Naive thymus-derived CD8-positive, alpha-beta T cell (primary cell): ENCODE results near the gene ENTPD2. TPM values are rescaled to one million over a fixed set of nuclear protein-coding genes. Genes with fewer than 3 reads are reported as not detected.

ENCODE experiments used
- ATAC-seq, 2 donors: fragments of 150-1000 bp; cut with Tn5 transposase in 1 of 2; sonication (Bioruptor Pico), chemical (Tn5 transposase) in 1 of 2; 1 replicate in 1 of 2; 2 replicates in 1 of 2; pipeline ENCODE4 v1.10.0; 2021; ENCODE audit warnings: mild to moderate bottlenecking in 2 of 2, moderate library complexity in 2 of 2
- POLR2A ChIA-PET: fragments of 350-600 bp; sonication (Branson Sonifier 250); formaldehyde crosslinking; loops from one replicate; lab custom pipeline; 2021; ENCODE audit warnings: antibody characterized with exemption; lab: Charles Lee
- DNase-seq, 10 donors: peaks; one replicate each; pipeline versions ENCODE4 v3.0.0 to v3.0.0-alpha.2; 2020 to 2022
- H3K27ac Mint-ChIP-seq, 10 donors: one replicate each; pipeline ENCODE4 v1.8.0; 2020 to 2022; ENCODE audit warnings: mild to moderate bottlenecking in 10 of 10, mixed read lengths in 10 of 10, moderate library complexity in 4 of 10, inconsistent platforms in 1 of 10
- H3K27me3 Mint-ChIP-seq, 5 donors: one replicate each; pipeline ENCODE4 v1.8.0; 2021 to 2022; ENCODE audit warnings: mixed read lengths in 5 of 5
- H3K36me3 Mint-ChIP-seq, 3 donors: one replicate each; pipeline ENCODE4 v1.8.0; 2020 to 2022; ENCODE audit warnings: mixed read lengths in 3 of 3, mild to moderate bottlenecking in 2 of 3, inconsistent platforms in 1 of 3
- H3K4me1 Mint-ChIP-seq, 4 donors: one replicate each; pipeline ENCODE4 v1.8.0; 2021 to 2022; ENCODE audit warnings: mixed read lengths in 4 of 4
- H3K4me3 Mint-ChIP-seq, 10 donors: one replicate each; pipeline ENCODE4 v1.8.0; 2020 to 2022; ENCODE audit warnings: mild to moderate bottlenecking in 10 of 10, mixed read lengths in 10 of 10, moderate library complexity in 6 of 10, inconsistent platforms in 1 of 10
- H3K9me3 Mint-ChIP-seq, 9 donors: one replicate each; pipeline ENCODE4 v1.8.0; 2020 to 2022; ENCODE audit warnings: mixed read lengths in 9 of 9, mild to moderate bottlenecking in 3 of 9, inconsistent platforms in 1 of 9, moderate library complexity in 1 of 9
- polyA plus RNA-seq, 3 donors: library from polyadenylated mRNA; unstranded; fragments of 300-500 nt; fragmentation: Illumina TruSeq; gene quantifications; one replicate each; pipeline ENCODE4 v1.2.3, GENCODE V29; 2021
- total RNA-seq, 8 experiments: library from RNA in 2 of 8; stranded (reverse) in 2 of 8; gene quantifications; one replicate each; pipeline ENCODE4 v1.2.3 and lab custom pipeline; 2021 to 2026

Gene ENTPD2
- total and polyA plus RNA-seq, 5 experiments from 2014 or later: not detected

DNA sequence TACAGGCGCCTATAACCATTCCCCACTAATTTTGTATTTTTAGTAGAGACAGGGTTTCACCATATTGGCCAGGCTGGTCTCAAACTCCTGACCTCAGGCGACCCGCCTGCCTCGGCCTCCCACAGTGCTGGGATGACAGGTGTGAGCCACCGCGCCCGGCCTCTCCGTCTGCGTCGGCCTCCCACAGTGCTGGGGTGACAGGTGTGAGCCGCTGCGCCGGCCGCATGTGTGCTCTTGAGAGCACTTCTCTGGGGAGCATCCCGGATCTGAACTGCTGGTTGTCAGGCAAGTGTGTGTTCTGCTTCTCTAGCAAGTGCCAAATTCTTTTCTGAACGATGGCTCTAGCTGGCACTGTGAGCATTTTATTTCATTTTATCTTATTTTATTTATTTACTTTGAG is 3.7 kb upstream of the ENTPD2 start:
- no peaks in the 10 kb centered on the region for H3K9me3 Mint-ChIP-seq
- POLR2A ChIA-PET: no interaction called here
- no peaks in the 10 kb centered on the region for H3K36me3 Mint-ChIP-seq
- peaks cover 0 to 4% (median 0%) of the 10 kb centered on the region in 5 donors for H3K27me3 Mint-ChIP-seq
- H3K4me3 Mint-ChIP-seq: no peak overlapping the region
- no peak for DNase-seq
- H3K4me1 Mint-ChIP-seq: no peaks in the 10 kb centered on the region
- no peak for ATAC-seq
- H3K27ac Mint-ChIP-seq: no peak overlapping the region

DNA sequence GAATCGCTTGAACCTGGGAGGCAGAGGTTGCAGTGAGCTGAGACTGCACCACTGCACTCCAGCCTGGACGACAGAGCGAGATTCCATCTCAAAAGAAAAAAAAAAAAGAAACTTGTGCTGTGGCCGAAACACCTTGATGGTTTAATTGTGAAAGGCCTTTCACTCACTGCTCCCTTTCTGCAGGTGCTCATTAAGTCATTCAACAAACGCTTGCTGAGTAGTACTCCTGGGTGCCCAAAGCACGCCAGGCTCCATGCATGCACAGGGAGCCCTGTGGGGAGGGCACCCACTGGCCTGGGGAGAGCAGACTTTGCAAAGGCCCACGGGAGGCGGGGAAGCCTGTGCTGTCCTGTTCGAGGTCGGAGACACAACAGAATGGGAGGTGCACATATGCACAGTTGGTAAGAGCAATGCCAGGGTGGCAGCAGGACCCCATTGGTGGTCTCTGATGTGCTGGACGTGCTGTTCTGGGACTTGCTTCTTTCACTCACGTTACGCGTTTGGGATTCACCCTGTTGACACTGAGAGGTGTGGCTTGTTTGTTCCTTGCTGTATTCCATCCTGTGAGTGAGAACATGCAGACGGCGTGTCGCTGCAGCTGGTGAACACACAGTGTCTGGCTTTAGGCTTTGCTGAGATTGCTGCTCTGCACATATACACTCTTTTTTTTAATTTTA is 3.0 kb upstream of the ENTPD2 start:
- H3K9me3 Mint-ChIP-seq: no peaks in the 10 kb centered on the region
- H3K27me3 Mint-ChIP-seq: peaks cover 0 to 10% (median 0%) of the 10 kb centered on the region in 5 donors
- no peaks in the 10 kb centered on the region for H3K36me3 Mint-ChIP-seq
- H3K4me1 Mint-ChIP-seq: no peaks in the 10 kb centered on the region
- no peak for DNase-seq
- no peak for ATAC-seq
- POLR2A ChIA-PET: no interaction called here
- H3K4me3 Mint-ChIP-seq: peak overlapping the region in 2 of 10 donors; percentile 2 to 30
- H3K27ac Mint-ChIP-seq: no peak overlapping the region

DNA sequence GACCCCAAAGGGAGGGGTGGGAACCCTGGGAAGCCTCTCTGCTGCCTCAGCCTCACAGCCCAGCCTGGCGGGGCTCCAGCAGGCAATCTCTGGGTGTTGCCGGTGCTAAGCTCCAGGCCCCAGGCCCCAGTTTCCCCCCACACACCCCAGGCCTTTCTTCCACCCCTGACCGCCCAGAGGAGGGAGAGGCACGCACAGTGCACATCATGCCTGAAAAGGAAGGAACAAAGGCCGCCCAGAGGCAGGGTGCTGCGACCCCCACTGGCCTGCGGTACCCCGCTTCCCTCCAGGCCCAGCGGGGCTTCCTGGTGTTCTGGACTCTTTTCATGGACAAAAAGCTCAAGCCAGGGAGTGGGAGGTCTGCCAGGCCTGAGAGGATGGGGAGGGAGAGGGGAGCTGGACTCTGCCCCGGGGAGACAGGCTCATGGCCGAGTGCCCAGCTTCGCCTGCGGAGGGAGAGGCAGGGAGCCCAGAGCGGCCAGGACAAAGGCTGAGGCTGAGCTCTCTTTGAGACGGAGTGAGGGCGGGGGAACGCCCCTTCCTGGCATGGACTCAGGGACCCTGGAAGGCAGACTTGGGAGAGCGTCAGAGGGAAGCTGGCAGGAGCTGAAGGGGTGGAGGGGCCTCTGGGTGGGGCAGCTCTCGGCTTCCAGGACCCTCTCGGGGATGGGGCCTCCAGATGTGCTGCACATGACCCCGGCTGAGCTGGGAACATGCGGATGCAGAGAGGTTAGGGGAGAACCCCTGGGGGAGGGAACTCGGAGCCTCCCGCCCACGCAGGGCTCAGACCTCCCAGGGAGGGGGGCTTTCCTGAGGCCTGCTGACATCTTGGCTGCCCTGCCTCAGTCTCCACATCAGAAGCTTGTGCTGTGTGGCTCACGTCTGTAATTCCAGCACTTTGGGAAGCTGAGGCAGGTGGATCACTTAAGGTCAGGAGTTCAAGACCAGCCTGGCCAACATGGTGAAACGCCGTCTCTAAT is 1.8 kb upstream of the ENTPD2 start:
- no peak overlapping the region for H3K4me3 Mint-ChIP-seq
- ATAC-seq: no peak
- POLR2A ChIA-PET: interaction anchor here (0.8 kb wide), 1 partner anchor 96 kb away, joined by 3 read pairs; no protein-coding TSS in a partner anchor
- H3K27ac Mint-ChIP-seq: no peak overlapping the region
- no peaks in the 10 kb centered on the region for H3K36me3 Mint-ChIP-seq
- H3K4me1 Mint-ChIP-seq: no peaks in the 10 kb centered on the region
- peaks cover 0 to 16% (median under 1%) of the 10 kb centered on the region in 5 donors for H3K27me3 Mint-ChIP-seq
- DNase-seq: no peak
- H3K9me3 Mint-ChIP-seq: no peaks in the 10 kb centered on the region

DNA sequence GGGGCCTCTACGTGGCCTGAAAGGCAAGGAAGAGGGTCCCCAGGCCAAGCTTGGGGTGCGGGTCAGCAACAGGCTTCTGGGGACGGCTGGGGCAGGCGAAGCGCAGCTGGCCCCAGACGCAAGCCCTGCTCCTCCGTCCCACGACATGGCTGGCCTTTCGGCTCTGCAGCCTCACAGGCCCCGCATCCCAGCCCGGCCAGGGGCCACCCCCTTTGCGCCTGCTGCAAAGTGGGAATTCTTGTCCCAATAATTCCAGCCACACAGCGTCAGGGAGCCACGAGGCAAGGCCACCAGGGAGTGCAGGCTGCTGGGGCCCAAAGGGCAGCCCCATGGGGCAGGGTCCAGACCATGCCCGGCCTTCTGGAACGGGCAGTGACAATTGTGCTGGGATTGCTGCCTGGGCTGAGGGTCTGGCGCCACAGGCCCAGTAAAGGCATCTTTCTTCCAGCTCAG is 1.1 kb upstream of the ENTPD2 start:
- H3K27me3 Mint-ChIP-seq: peaks cover 0 to 23% (median 7%) of the 10 kb centered on the region in 5 donors
- H3K4me3 Mint-ChIP-seq: peak overlapping the region in 1 of 10 donors; percentile 33
- DNase-seq (no peak), ATAC-seq (no peak)
- no peaks in the 10 kb centered on the region for H3K36me3 Mint-ChIP-seq
- POLR2A ChIA-PET: interaction anchor here (0.8 kb wide), 1 partner anchor 95 kb away, joined by 3 read pairs; no protein-coding TSS in a partner anchor
- H3K9me3 Mint-ChIP-seq: no peaks in the 10 kb centered on the region
- H3K27ac Mint-ChIP-seq: no peak overlapping the region
- no peaks in the 10 kb centered on the region for H3K4me1 Mint-ChIP-seq

DNA sequence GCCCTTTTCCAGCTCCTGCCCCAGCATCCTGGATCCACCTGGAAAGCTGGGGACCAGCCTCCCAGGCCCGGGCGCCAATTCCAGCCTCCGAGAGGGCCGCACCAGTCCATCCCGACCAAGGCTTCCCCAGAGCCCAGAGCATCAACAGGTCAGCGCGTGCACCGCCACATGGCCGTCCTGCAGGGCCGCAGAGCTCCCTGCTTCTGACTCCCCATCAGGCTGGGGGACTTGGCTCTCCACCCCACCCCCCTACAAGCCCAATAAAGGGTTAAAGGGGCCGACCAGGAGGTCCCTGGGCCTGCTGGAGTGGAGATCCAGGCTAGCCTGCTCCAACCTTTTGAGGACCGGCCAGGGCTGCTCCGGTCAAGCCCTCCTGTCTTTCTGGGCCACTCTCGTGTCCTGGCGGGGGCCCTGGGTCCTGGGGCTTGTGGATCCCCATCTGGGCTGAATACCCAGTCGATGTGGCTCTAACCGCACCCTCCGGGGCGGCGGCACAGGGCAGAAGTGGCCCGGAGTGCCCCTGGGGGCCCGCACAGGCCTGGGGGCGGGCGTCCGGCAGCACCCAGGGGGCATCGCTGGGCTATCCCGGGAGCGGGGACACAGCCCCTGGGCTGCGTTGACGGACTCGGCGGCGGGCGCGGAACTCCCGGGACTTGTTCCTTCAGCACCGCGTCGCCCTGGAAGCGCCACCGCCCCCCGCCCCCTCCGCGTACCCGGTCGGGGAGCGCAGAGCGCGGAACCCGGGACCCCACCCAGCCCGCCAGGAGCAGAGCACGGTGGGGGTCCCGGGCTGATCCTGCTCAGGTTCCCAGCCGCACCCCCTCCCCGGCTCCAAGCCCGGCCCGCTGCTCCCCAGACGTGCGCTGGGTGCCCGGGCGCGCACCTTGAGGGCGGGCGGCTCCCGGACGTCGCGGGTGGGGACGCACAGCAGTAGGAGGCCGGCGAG is 590 bp downstream of the ENTPD2 start:
- H3K27me3 Mint-ChIP-seq: peaks cover 3 to 31% (median 13%) of the 10 kb centered on the region in 5 donors
- ATAC-seq: peak; percentile 46 to 56
- no peaks in the 10 kb centered on the region for H3K9me3 Mint-ChIP-seq
- peaks cover 0 to 3% (median 0%) of the 10 kb centered on the region in 3 donors for H3K36me3 Mint-ChIP-seq
- POLR2A ChIA-PET: interaction anchor here (0.7 to 1.2 kb wide), 2 partner anchors 17 to 356 kb away, joined by 3 to 4 read pairs; partner anchors contain the start of gene SAPCD2
- H3K4me1 Mint-ChIP-seq: peaks cover 0 to 6% (median under 1%) of the 10 kb centered on the region in 4 donors
- H3K4me3 Mint-ChIP-seq: peak overlapping the region in 3 of 10 donors; percentile 19 to 47 (median 31)
- H3K27ac Mint-ChIP-seq: no peak overlapping the region
- DNase-seq: no peak

DNA sequence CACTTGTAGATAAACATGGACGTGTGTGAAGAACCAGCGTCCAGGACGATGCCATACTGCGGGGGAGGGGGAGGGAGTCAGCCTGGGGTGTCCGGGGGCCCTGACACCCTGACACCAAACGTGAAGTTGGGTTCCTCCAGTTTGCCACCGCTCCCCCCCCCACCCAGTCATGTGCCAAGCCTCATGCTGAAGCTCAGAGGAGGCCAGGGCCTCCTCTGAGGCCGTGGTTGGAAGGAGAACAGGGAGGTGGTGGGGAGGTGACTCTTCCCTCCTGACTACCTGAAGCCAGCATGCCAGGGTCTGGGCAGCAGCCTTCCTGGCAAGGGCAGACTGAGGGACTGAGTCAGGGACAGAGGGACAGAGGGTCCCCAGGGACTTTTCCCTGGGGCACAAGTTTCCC is 1.6 kb downstream of the ENTPD2 start:
- DNase-seq (no peak), ATAC-seq (no peak)
- H3K27ac Mint-ChIP-seq: no peak overlapping the region
- H3K9me3 Mint-ChIP-seq: no peaks in the 10 kb centered on the region
- H3K27me3 Mint-ChIP-seq: peaks cover 3 to 40% (median 17%) of the 10 kb centered on the region in 5 donors
- no peak overlapping the region for H3K4me3 Mint-ChIP-seq
- POLR2A ChIA-PET: interaction anchor here (0.7 to 1.2 kb wide), 2 partner anchors 18 to 355 kb away, joined by 3 to 4 read pairs; partner anchors contain the start of gene SAPCD2
- H3K36me3 Mint-ChIP-seq: peaks cover 0 to 3% (median 0%) of the 10 kb centered on the region in 3 donors
- peaks cover 0 to 8% (median under 1%) of the 10 kb centered on the region in 4 donors for H3K4me1 Mint-ChIP-seq

DNA sequence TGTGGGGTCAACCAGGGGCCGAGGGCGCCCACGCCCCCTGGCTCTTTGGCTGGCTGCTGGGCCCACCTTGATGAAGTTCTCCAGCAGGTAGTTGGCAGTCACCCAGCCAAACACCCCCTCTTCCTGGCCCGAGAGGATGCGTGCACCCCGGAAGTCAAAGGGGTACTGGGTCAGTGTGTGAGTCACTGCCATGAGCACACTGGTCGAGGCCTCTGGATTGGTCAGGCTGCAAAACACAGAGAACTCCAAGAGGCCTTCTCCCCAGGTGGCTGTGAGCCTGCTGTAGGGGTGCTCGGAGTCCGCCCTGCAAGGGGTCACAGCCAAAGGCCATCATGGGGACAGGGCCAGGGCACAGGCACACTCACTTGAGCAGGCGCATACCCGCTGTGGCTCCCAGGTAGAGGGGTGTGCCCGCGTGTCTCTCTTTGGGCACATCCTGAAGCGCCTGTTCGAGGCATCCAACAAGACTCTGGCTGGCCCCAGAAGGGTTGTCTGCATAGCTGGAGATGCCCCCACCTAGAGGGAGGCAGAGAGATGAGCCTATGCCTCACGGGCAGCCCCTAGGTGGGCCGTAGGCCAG is 2.6 kb downstream of the ENTPD2 start:
- H3K27ac Mint-ChIP-seq: no peak overlapping the region
- ATAC-seq (no peak), DNase-seq (no peak)
- peaks cover 3 to 49% (median 20%) of the 10 kb centered on the region in 5 donors for H3K27me3 Mint-ChIP-seq
- POLR2A ChIA-PET: no interaction called here
- H3K9me3 Mint-ChIP-seq: no peaks in the 10 kb centered on the region
- peaks cover 2 to 8% (median 4%) of the 10 kb centered on the region in 4 donors for H3K4me1 Mint-ChIP-seq
- H3K36me3 Mint-ChIP-seq: peaks cover 0 to 5% (median 0%) of the 10 kb centered on the region in 3 donors
- no peak overlapping the region for H3K4me3 Mint-ChIP-seq

DNA sequence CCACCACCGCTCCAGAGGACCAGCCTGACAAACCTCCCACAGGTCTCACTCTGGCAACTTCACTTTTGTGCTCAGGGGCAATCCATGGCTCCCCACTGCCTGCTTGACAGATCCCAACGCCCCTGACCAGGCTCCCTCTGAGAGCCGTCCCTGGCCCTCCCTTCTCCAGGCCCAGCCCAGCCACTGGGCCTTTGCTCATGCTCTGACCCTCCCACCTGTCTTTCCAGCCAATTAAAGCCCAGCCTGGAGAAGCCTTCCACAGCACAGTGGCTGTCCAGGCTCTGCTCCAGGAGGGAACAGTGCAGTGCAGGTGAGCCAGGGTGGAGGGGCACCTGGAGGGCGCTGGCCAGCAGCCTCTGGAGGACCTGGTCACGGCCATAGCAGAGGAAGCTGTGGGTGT is 3.3 kb downstream of the ENTPD2 start:
- H3K9me3 Mint-ChIP-seq: no peaks in the 10 kb centered on the region
- H3K27me3 Mint-ChIP-seq: peaks cover 3 to 49% (median 21%) of the 10 kb centered on the region in 5 donors
- H3K4me1 Mint-ChIP-seq: peaks cover 2 to 8% (median 5%) of the 10 kb centered on the region in 4 donors
- no peak overlapping the region for H3K4me3 Mint-ChIP-seq
- DNase-seq (peak in 1 of 10 donors; percentile 7), ATAC-seq (no peak)
- POLR2A ChIA-PET: no interaction called here
- no peak overlapping the region for H3K27ac Mint-ChIP-seq
- peaks cover 0 to 5% (median 0%) of the 10 kb centered on the region in 3 donors for H3K36me3 Mint-ChIP-seq

DNA sequence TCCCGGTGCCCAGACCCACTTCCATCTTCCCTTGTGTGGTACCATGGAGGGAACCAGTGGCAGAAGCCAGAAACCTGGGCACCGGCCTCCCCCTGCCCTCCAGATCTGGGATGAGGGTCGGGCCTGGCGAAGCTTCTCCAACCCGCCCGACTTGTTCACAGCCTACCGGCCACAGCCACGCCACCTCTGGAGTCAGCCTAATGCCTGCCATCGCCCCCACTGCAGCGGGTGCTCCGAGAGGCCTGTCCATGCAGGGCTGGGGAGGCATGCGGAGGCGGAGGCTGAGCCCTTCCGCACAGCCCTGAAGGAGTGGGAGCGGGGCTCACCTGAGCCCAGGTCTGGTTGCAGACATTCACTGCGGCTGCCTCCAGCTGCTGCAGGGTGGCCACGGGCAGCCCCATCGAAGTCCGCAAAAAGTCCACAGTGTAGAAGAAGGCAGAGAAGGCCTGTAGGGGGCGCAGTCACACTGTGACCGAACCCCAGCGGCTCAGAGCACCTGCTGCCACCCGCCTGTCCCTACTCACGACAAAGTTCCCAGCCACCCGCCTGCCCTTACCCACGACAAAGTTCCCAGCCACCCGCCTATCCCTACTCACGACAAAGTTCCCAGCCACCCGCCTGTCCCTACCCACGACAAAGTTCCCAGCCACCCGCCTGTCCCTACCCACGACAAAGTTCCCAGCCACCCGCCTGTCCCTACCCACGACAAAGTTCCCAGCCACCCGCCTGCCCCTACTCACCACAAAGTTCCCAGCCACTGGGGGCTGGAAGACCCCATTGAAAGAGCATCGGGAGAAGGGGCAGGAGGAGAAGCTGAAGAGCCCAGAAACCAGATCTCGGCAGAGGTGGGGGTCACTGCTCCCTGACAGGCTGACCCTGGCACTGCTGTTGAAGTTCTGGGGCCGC is 4.1 kb downstream of the ENTPD2 start:
- Mint-ChIP-seq H3K4me1 (peaks cover 4 to 14% (median 10%) of the 10 kb centered on the region in 4 donors), H3K4me3 (peak overlapping the region in 3 of 10 donors; percentile 11 to 48 (median 33)), H3K9me3 (no peaks in the 10 kb centered on the region), H3K27me3 (peaks cover 3 to 53% (median 21%) of the 10 kb centered on the region in 5 donors), H3K27ac (peak overlapping the region in 2 of 10 donors; percentile 54 to 72), H3K36me3 (peaks cover 0 to 5% (median 0%) of the 10 kb centered on the region in 3 donors)
- DNase-seq (peak in 5 of 10 donors; percentile 35 to 51 (median 49)), ATAC-seq (peak; percentile 21 to 42)
- POLR2A ChIA-PET: no interaction called here

DNA sequence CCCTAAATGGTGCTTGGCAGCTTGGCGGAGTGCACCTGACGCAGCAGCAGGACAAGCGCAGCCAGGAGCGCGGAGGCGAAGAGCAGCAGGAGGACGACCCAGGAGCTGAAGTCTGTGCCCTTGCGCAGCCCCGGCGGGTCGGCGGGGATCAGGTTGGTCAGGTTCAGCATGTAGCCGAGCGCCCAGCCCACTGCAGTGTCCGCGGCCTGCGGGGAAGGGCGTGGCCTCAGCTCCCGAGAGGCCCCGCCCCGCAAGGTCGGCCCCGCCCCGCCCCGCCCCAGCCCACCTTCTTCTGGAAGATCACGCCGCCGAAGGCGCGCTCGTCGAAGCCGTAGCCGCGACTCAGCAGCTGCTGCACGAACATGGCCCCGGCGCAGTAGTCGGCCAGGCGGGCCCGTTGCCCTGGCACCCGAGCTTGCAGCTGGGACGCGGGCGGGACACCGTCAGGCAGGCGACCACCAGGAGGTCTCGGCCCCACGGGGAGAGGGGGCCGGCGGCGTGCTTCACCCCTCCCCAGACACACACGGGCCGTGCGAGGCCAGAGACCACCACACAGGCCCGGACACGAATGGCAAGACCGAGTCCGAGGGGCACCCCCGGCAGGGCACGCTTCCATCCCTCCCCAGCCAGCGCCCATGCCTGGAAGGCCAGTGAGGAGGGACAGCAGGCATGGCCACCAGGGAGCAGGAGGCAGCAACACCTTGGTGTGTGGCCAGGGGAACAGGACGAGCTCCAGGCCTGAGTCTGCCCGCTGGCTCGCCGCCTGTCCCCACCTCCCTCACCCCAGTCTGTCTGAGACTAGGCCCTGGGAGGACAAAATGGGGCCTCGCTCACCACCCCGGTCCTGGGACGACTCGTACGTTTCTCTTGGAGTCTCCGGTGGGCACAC is 5.0 kb downstream of the ENTPD2 start:
- Mint-ChIP-seq H3K4me3 (peak overlapping the region in 1 of 10 donors; percentile 33), H3K27ac (no peak overlapping the region), H3K27me3 (peaks cover 3 to 57% (median 21%) of the 10 kb centered on the region in 5 donors), H3K4me1 (peaks cover 5 to 23% (median 18%) of the 10 kb centered on the region in 4 donors), H3K9me3 (no peaks in the 10 kb centered on the region), H3K36me3 (peaks cover 0 to 5% (median 0%) of the 10 kb centered on the region in 3 donors)
- ATAC-seq: no peak
- POLR2A ChIA-PET: no interaction called here
- DNase-seq: peak in 1 of 10 donors; percentile 4
